ENCODE results near the gene NOTCH3. TPM values are rescaled to one million over a fixed set of nuclear protein-coding genes. Genes with fewer than 3 reads are reported as not detected.

The NOTCH3 gene
- total RNA-seq, 4 donors from 2014 or later = 19.9 to 78.7 (median 49.1) TPM

DNA sequence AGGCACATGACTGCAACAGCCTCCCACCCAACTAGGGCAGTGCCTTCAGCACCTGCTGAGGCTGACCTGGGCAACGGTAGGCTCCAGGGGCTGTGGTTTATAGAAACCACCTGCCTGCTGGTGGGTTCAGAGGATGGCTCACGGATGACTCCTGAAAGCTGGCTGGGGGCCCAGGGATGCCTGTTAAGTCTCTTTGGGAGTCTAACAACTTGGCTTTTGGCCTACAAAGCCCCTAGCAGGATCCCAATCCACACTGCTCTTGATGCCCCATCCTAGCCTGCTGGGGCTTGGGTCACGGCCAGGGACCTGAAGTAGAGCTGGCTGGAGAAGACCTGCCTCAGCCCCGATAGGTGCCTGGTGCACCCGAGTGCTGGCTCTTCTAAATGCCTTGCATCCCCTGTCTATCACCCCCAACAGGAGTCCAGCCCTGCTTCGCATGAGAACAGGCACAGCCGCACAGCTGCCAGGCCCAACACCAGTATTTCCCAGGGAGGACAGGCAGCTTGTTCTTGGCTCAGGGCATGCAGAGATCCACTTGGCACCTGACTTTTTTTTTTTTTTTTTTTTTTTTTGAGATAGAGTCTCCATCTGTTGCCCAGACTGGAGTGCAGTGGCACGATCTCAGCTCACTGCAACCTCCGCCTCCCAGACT lies 40.6 kb upstream of the NOTCH3 start:
- peaks cover 49 to 100% (median 96%) of the 10 kb centered on the region in 4 donors for H3K36me3 ChIP-seq
- intact Hi-C loops (cut with DNase I) = no loop called here
- no peak overlapping the region for H3K27ac ChIP-seq (replicated peaks in 1 of 4)
- no peak for DNase-seq (ENCODE audit: extremely low spot score)
- WGBS = 85% methylated on average over 7 of the region's 9 CpGs
- TF ChIP-seq EP300 (IDR thresholded peaks at IDR 0.05) = no peak
- no peak for TF ChIP-seq POLR2AphosphoS5 (IDR thresholded peaks at IDR 0.05)
- TF ChIP-seq POLR2A (IDR thresholded peaks at IDR 0.05; ENCODE audit: low read depth) = no peak
- TF ChIP-seq, protein P1, sequence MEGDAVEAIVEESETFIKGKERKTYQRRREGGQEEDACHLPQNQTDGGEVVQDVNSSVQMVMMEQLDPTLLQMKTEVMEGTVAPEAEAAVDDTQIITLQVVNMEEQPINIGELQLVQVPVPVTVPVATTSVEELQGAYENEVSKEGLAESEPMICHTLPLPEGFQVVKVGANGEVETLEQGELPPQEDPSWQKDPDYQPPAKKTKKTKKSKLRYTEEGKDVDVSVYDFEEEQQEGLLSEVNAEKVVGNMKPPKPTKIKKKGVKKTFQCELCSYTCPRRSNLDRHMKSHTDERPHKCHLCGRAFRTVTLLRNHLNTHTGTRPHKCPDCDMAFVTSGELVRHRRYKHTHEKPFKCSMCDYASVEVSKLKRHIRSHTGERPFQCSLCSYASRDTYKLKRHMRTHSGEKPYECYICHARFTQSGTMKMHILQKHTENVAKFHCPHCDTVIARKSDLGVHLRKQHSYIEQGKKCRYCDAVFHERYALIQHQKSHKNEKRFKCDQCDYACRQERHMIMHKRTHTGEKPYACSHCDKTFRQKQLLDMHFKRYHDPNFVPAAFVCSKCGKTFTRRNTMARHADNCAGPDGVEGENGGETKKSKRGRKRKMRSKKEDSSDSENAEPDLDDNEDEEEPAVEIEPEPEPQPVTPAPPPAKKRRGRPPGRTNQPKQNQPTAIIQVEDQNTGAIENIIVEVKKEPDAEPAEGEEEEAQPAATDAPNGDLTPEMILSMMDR (IDR thresholded peaks at IDR 0.05) = no peak
- H3K4me1 ChIP-seq = peaks cover 7 to 27% (median 16%) of the 10 kb centered on the region in 4 donors
- no peaks in the 10 kb centered on the region for H3K9me3 ChIP-seq
- H3K4me3 ChIP-seq = no peak overlapping the region
- H3K27me3 ChIP-seq = no peaks in the 10 kb centered on the region

DNA sequence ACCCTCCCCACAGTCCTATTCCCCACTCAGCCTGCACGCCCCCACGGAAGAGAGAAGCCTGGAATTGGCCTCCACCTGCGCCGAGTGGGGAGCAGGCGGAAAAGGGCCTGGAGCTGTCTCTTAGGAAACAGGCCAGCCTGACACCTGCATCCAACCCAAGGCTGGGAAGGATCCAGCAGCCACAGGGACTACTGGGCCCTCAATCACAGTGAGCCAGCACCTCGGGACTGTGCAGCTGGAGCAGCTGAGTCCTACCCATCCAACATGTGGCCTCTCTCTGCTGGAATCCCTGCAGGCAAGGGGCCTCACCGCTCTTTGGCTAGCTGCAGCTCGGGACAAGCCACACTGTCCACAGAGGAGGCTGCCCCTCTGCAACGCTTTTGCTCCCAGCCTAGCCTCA lies 39.7 kb upstream of the NOTCH3 start:
- Histone ChIP-seq H3K9me3 (no peaks in the 10 kb centered on the region), H3K27ac (replicated peaks in 1 of 4) (no peak overlapping the region), H3K36me3 (peaks cover 53 to 100% (median 96%) of the 10 kb centered on the region in 4 donors), H3K4me1 (peaks cover 0 to 18% (median 7%) of the 10 kb centered on the region in 4 donors), H3K4me3 (no peak overlapping the region), H3K27me3 (no peaks in the 10 kb centered on the region)
- no peak for DNase-seq (ENCODE audit: extremely low spot score)
- WGBS = 94% methylated on average over 3 of the region's 9 CpGs
- TF ChIP-seq EP300 (IDR thresholded peaks at IDR 0.05) = no peak
- TF ChIP-seq POLR2AphosphoS5 (IDR thresholded peaks at IDR 0.05) = no peak
- TF ChIP-seq POLR2A (IDR thresholded peaks at IDR 0.05; ENCODE audit: low read depth) = no peak
- TF ChIP-seq, protein P1 (IDR thresholded peaks at IDR 0.05) = no peak
- intact Hi-C loops (cut with DNase I) = no loop called here

DNA sequence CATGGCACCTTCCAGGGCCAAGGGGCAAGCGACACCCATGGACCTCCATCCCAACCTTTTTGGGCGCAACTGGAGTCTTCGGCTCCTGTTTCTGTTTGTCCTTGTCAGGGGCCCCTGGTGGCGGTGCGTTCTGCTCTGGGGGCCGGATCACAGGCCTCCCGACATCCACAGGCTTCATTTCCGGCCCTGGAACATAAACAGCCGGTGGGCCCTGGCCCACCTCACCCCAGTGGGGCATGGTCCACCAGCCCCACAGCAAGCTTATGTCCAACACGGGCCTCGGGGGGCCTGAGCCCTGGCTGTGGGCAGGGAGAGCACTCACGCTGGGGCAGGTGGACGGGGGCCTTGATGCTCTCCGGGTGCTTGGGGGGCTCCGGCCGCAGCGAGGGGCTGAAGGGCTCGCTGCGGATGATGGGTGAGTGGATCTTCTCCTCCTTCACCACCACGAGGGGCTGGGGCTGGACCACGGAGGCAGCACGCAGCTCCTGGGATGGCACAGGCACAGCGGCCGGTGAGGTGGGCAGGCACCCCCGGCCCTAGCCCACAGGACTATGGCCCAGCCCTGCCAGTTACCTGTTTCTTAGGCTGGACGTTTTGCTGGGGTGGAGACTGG lies 38.6 kb upstream of the NOTCH3 start:
- H3K4me1 ChIP-seq = peaks cover 0 to 15% (median 3%) of the 10 kb centered on the region in 4 donors
- no peak for DNase-seq (ENCODE audit: extremely low spot score)
- no peaks in the 10 kb centered on the region for H3K27me3 ChIP-seq
- TF ChIP-seq, protein P1 (IDR thresholded peaks at IDR 0.05) = no peak
- TF ChIP-seq EP300 (IDR thresholded peaks at IDR 0.05) (no peak), POLR2A (IDR thresholded peaks at IDR 0.05; ENCODE audit: low read depth) (no peak), POLR2AphosphoS5 (IDR thresholded peaks at IDR 0.05) (no peak)
- H3K9me3 ChIP-seq = no peaks in the 10 kb centered on the region
- H3K36me3 ChIP-seq = peaks cover 53 to 91% (median 85%) of the 10 kb centered on the region in 4 donors
- intact Hi-C loops (cut with DNase I) = no loop called here
- no peak overlapping the region for H3K4me3 ChIP-seq
- no peak overlapping the region for H3K27ac ChIP-seq (replicated peaks in 1 of 4)
- WGBS = 83% methylated on average over 11 of the region's 26 CpGs

DNA sequence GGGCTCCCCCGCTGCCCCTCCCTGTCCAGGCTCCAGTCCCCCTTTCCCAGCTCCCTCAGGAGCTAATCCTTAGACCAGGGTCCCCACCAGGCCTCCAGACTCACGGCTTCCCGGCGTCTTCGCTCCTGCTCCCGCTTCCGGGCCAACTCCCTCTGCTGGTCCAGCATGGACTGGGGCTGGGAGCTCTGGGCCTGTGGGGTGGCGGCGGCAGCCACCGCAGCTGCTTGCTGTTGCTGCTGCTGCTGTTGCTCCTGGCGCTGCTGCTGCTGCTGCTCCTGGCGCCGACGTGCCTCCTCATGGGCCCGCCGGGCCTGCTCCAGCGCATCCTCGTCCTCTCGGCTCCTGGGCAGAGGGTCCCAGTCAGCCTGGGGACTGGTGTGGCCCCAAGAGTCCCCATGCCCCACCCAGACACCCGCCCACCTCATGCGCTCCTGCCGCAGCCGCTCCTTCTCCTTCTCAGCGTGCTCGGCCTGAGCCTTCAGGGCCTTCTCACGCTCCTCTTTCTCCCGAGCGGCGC lies 37.9 kb upstream of the NOTCH3 start:
- DNase-seq (ENCODE audit: extremely low spot score) = no peak
- no peaks in the 10 kb centered on the region for H3K9me3 ChIP-seq
- no peak overlapping the region for H3K4me3 ChIP-seq
- H3K4me1 ChIP-seq = peaks cover 0 to 10% (median under 1%) of the 10 kb centered on the region in 4 donors
- peak overlapping the region in 1 of 4 donors; percentile 7 for H3K27ac ChIP-seq (replicated peaks in 1 of 4)
- intact Hi-C loops (cut with DNase I) = no loop called here
- WGBS = 94% methylated on average over 7 of the region's 29 CpGs
- TF ChIP-seq EP300 (IDR thresholded peaks at IDR 0.05) (no peak), POLR2AphosphoS5 (IDR thresholded peaks at IDR 0.05) (no peak), POLR2A (IDR thresholded peaks at IDR 0.05; ENCODE audit: low read depth) (no peak)
- TF ChIP-seq, protein P1 (IDR thresholded peaks at IDR 0.05) = no peak
- peaks cover 47 to 83% (median 78%) of the 10 kb centered on the region in 4 donors for H3K36me3 ChIP-seq
- no peaks in the 10 kb centered on the region for H3K27me3 ChIP-seq

Data from esophagus muscularis mucosa (tissue), 4 donors.